ENCODE measurements around the gene BHLHA15. TPM values are rescaled to one million over a fixed set of nuclear protein-coding genes. Genes with fewer than 3 reads are reported as not detected.
A peak's percentile ranks its signal among the peaks of the same experiment; 100 is the strongest.

BHLHA15 gene
- total RNA-seq, 1 donor from 2014 or later: 0.35 TPM

GRCh38 chr7:98196706-98197605 is 14.3 kb upstream of the BHLHA15 start:
- peaks cover 11% of the 10 kb centered on the region for H3K27me3 Mint-ChIP-seq
- no peak overlapping the region for H3K4me3 Mint-ChIP-seq
- no peaks in the 10 kb centered on the region for H3K9me3 Mint-ChIP-seq
- peaks cover 43% of the 10 kb centered on the region for H3K36me3 Mint-ChIP-seq (ENCODE audit: low read depth)
- POLR2A ChIA-PET: no interaction called here
- no peak for DNase-seq
- CTCF ChIA-PET: no interaction called here
- no peak for TF ChIP-seq CTCF (IDR thresholded peaks at IDR 0.05)
- no peak overlapping the region for H3K27ac Mint-ChIP-seq
- intact Hi-C loops (cut with micrococcal nuclease): no loop called here
- peaks cover 30% of the 10 kb centered on the region for H3K4me1 Mint-ChIP-seq
- no peak for ATAC-seq (ENCODE audit: low read depth)

- intact Hi-C loops (cut with micrococcal nuclease): no loop called here
- ChIA-PET CTCF (no interaction called here), POLR2A (interaction anchor here (0.7 kb wide), 1 partner anchor 202 kb away, joined by 3 read pairs; the partner anchor contains the start of gene BAIAP2L1)
- Mint-ChIP-seq H3K36me3 (ENCODE audit: low read depth) (peaks cover 22% of the 10 kb centered on the region), H3K4me1 (peaks cover 52% of the 10 kb centered on the region), H3K4me3 (peak overlapping the region; percentile 29), H3K27me3 (peaks cover 7% of the 10 kb centered on the region), H3K27ac (no peak overlapping the region), H3K9me3 (no peaks in the 10 kb centered on the region)
- ATAC-seq (ENCODE audit: low read depth): no peak
- TF ChIP-seq CTCF (IDR thresholded peaks at IDR 0.05): no peak
- no peak for DNase-seq
Observed at GRCh38 chr7:98199131-98199530, 12.1 kb upstream of the BHLHA15 start.

GRCh38 chr7:98200364-98200763 is 10.9 kb upstream of the BHLHA15 start:
- intact Hi-C loops (cut with micrococcal nuclease): loop anchor here (10.0 kb wide), 1 partner anchor 604 kb away; no protein-coding TSS in a partner anchor
- Mint-ChIP-seq H3K4me3 (peak overlapping the region; percentile 29), H3K9me3 (no peaks in the 10 kb centered on the region), H3K27ac (peak overlapping the region; percentile 1), H3K4me1 (peaks cover 57% of the 10 kb centered on the region), H3K27me3 (peaks cover 10% of the 10 kb centered on the region), H3K36me3 (ENCODE audit: low read depth) (peaks cover 20% of the 10 kb centered on the region)
- peak; percentile 2 for ATAC-seq (ENCODE audit: low read depth)
- no peak for TF ChIP-seq CTCF (IDR thresholded peaks at IDR 0.05)
- ChIA-PET POLR2A (no interaction called here), CTCF (no interaction called here)
- no peak for DNase-seq

- no peak for TF ChIP-seq CTCF (IDR thresholded peaks at IDR 0.05)
- CTCF ChIA-PET: interaction anchor here (1.0 to 2.7 kb wide), 5 partner anchors 34 to 97 kb away, joined by 3 to 17 read pairs (median 3); no protein-coding TSS in a partner anchor
- POLR2A ChIA-PET: interaction anchor here (0.6 to 3.1 kb wide), 17 partner anchors 9 to 1169 kb away, joined by 3 to 20 read pairs (median 5); partner anchors contain the start of genes ASNS, BAIAP2L1, BHLHA15 and BRI3
Observed at GRCh38 chr7:98202367-98203195, 8.7 kb upstream of the BHLHA15 start.

More at GRCh38 chr7:98202367-98203195, 8.7 kb upstream of the BHLHA15 start:
- Mint-ChIP-seq H3K4me1 (peaks cover 57% of the 10 kb centered on the region), H3K27ac (peak overlapping the region; percentile 86), H3K27me3 (peaks cover 3% of the 10 kb centered on the region), H3K4me3 (peak overlapping the region; percentile 80), H3K36me3 (ENCODE audit: low read depth) (peaks cover 29% of the 10 kb centered on the region), H3K9me3 (no peaks in the 10 kb centered on the region)
- intact Hi-C loops (cut with micrococcal nuclease): loop anchor here (1.0 to 10.0 kb wide), 15 partner anchors 9 to 1882 kb away; partner anchors contain the start of genes ASNS, BHLHA15, BRI3 and LMTK2
- peak; percentile 81 for DNase-seq
- peak; percentile 87 for ATAC-seq (ENCODE audit: low read depth)
